ENCODE data around the gene SLC25A43. TPM values are rescaled to one million over a fixed set of nuclear protein-coding genes. Genes with fewer than 3 reads are reported as not detected.

SLC25A43 gene
- total and polyA plus RNA-seq, 2 experiments from 2014 or later: 13.1 to 14.9 TPM

DNA sequence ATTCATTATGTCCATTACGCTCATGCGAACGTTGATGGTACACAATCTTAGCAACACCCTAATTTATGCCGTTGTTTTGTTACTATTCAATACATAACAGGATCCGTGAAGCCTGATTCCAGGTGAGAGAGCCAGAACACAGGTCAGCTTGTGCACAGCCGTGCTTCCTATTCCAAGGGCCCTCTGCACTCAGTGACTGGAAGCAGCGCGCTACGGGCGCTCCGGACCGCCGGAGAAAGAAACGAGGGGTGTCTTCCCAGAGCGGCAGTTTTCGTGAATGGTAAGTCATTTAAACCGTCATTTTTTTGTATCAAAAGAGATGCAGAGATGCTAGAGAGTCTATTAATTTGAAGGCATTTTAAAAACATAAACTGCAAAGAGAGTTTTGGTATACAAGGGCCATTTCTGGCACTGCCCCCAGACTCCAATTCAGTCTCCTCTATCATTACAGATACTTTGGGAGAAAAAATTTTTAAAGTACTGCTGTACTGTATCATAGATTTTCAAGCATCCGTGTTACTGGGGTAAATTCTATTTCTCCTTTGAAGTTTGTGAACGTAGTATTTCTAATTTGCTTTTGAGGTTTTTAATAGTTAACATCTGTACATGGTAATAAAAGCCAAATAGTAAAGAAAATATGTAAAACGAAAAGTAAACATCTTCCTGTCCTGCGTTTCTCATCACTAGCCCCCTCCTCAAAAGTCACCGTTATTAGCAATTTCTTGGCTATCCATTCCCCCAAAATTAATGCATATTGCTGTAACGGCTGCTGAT is 75.7 kb downstream of the SLC25A43 start:
- DNase-seq (ENCODE audit: low spot score): no peak
- Histone ChIP-seq H3K27ac (no peak overlapping the region), H3K36me3 (replicated peaks; ENCODE audit: insufficient read depth, low read depth) (no peaks in the 10 kb centered on the region), H3K27me3 (no peaks in the 10 kb centered on the region), H3K4me3 (no peak overlapping the region), H3K9me3 (ENCODE audit: low read depth) (no peaks in the 10 kb centered on the region), H3K4me2 (no peak overlapping the region), H3K9me2 (replicated peaks; ENCODE audit: insufficient read depth) (no peaks in the 10 kb centered on the region), H3K79me2 (no peaks in the 10 kb centered on the region), H2AFZ (no peak overlapping the region), H3K4me1 (ENCODE audit: insufficient read depth) (no peaks in the 10 kb centered on the region), H4K20me1 (ENCODE audit: insufficient read depth, poor library complexity, severe bottlenecking) (no peaks in the 10 kb centered on the region)
- TF ChIP-seq EZH2 (IDR thresholded peaks at IDR 0.05; ENCODE audit: borderline replicate concordance) (no peak), EZH2phosphoT487 (IDR thresholded peaks at IDR 0.05; ENCODE audit: low read depth, severe bottlenecking, unreplicated experiment) (no peak)
- TF ChIP-seq, protein P1, sequence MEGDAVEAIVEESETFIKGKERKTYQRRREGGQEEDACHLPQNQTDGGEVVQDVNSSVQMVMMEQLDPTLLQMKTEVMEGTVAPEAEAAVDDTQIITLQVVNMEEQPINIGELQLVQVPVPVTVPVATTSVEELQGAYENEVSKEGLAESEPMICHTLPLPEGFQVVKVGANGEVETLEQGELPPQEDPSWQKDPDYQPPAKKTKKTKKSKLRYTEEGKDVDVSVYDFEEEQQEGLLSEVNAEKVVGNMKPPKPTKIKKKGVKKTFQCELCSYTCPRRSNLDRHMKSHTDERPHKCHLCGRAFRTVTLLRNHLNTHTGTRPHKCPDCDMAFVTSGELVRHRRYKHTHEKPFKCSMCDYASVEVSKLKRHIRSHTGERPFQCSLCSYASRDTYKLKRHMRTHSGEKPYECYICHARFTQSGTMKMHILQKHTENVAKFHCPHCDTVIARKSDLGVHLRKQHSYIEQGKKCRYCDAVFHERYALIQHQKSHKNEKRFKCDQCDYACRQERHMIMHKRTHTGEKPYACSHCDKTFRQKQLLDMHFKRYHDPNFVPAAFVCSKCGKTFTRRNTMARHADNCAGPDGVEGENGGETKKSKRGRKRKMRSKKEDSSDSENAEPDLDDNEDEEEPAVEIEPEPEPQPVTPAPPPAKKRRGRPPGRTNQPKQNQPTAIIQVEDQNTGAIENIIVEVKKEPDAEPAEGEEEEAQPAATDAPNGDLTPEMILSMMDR (IDR thresholded peaks at IDR 0.05; ENCODE audit: poor library complexity): no peak
- WGBS (ENCODE audit: low lambda C conversion rate, missing lambda C conversion rate): 82% methylated on average over 23 of the region's 23 CpGs

DNA sequence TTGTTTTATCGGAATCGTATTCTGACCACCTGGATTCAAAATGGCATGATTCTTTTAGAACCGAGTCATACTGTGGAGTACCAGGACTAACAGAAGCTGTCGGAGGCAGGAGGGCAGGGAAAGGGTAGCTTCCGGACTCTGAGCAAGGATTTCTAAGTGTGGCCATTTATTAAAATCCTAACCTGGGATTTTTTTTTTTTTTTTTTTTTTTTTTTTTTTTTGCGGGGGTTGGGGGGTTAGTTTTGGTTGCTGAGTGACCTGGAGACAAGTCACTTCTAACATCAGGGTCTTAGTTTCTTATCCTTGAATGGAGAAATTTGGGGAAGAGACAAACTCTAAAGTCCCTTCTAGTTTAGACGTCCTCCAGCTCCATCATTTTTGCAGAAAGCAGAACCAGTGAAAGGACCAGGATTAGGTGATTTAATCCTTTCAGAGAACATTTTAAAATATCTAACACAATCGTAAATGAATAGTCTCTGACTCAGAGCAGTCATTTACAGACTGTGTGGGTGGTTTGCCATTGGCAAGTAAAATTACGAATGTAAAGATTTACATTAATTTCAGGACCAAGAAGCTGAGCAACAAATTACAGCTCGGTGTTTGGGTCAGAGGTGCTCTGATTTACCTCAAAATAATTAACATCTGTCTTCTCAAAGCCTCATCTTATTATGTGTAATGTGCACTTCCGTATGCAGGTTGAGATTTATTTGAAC is 76.4 kb downstream of the SLC25A43 start:
- H3K9me2 ChIP-seq (replicated peaks; ENCODE audit: insufficient read depth): no peaks in the 10 kb centered on the region
- H3K79me2 ChIP-seq: no peaks in the 10 kb centered on the region
- H3K27me3 ChIP-seq: no peaks in the 10 kb centered on the region
- 65% methylated on average over 11 of the region's 11 CpGs for WGBS (ENCODE audit: low lambda C conversion rate, missing lambda C conversion rate)
- H3K4me1 ChIP-seq (ENCODE audit: insufficient read depth): no peaks in the 10 kb centered on the region
- H3K4me3 ChIP-seq: no peak overlapping the region
- no peak for DNase-seq (ENCODE audit: low spot score)
- no peaks in the 10 kb centered on the region for H3K36me3 ChIP-seq (replicated peaks; ENCODE audit: insufficient read depth, low read depth)
- no peak overlapping the region for H3K27ac ChIP-seq
- TF ChIP-seq, protein P1 (IDR thresholded peaks at IDR 0.05; ENCODE audit: poor library complexity): no peak
- TF ChIP-seq EZH2 (IDR thresholded peaks at IDR 0.05; ENCODE audit: borderline replicate concordance): no peak
- no peak for TF ChIP-seq EZH2phosphoT487 (IDR thresholded peaks at IDR 0.05; ENCODE audit: low read depth, severe bottlenecking, unreplicated experiment)
- H2AFZ ChIP-seq: no peak overlapping the region
- no peak overlapping the region for H3K4me2 ChIP-seq
- no peaks in the 10 kb centered on the region for H4K20me1 ChIP-seq (ENCODE audit: insufficient read depth, poor library complexity, severe bottlenecking)
- H3K9me3 ChIP-seq (ENCODE audit: low read depth): no peaks in the 10 kb centered on the region

DNA sequence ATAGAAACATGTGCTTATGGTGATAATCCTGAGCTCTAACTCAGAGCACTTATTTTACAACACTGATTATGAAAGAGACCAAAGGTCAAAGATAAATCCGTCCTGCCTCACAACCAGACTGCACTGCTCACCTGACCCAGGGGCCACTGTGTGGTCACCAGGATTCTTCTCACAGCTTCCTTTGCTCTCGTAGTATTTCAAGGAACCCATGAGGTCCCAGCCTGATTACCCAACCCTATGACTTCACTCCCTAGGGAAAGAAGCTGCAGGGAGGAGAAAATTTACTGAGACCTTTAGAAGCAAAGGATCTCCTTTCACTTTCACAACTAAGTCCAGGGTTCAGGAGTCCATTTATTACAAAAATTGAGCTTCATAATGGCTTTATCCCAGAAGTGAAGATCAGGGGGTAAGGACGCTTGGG is 78.7 kb downstream of the SLC25A43 start:
- Histone ChIP-seq H3K9me2 (replicated peaks; ENCODE audit: insufficient read depth) (no peaks in the 10 kb centered on the region), H3K27me3 (no peaks in the 10 kb centered on the region), H2AFZ (no peak overlapping the region), H4K20me1 (ENCODE audit: insufficient read depth, poor library complexity, severe bottlenecking) (no peaks in the 10 kb centered on the region), H3K36me3 (replicated peaks; ENCODE audit: insufficient read depth, low read depth) (no peaks in the 10 kb centered on the region), H3K4me3 (no peak overlapping the region), H3K27ac (peak overlapping the region; percentile 61), H3K4me2 (peak overlapping the region; percentile 32), H3K4me1 (ENCODE audit: insufficient read depth) (no peaks in the 10 kb centered on the region), H3K9me3 (ENCODE audit: low read depth) (no peaks in the 10 kb centered on the region), H3K79me2 (no peaks in the 10 kb centered on the region)
- DNase-seq (ENCODE audit: low spot score): peak; percentile 79
- TF ChIP-seq EZH2 (IDR thresholded peaks at IDR 0.05; ENCODE audit: borderline replicate concordance): no peak
- TF ChIP-seq, protein P1 (IDR thresholded peaks at IDR 0.05; ENCODE audit: poor library complexity): no peak
- TF ChIP-seq EZH2phosphoT487 (IDR thresholded peaks at IDR 0.05; ENCODE audit: low read depth, severe bottlenecking, unreplicated experiment): no peak
- WGBS (ENCODE audit: low lambda C conversion rate, missing lambda C conversion rate): 42% methylated on average over 3 of the region's 3 CpGs
